ENCODE results near the gene NIN. TPM values are rescaled to one million over a fixed set of nuclear protein-coding genes. Genes with fewer than 3 reads are reported as not detected.

The NIN gene, protein sequence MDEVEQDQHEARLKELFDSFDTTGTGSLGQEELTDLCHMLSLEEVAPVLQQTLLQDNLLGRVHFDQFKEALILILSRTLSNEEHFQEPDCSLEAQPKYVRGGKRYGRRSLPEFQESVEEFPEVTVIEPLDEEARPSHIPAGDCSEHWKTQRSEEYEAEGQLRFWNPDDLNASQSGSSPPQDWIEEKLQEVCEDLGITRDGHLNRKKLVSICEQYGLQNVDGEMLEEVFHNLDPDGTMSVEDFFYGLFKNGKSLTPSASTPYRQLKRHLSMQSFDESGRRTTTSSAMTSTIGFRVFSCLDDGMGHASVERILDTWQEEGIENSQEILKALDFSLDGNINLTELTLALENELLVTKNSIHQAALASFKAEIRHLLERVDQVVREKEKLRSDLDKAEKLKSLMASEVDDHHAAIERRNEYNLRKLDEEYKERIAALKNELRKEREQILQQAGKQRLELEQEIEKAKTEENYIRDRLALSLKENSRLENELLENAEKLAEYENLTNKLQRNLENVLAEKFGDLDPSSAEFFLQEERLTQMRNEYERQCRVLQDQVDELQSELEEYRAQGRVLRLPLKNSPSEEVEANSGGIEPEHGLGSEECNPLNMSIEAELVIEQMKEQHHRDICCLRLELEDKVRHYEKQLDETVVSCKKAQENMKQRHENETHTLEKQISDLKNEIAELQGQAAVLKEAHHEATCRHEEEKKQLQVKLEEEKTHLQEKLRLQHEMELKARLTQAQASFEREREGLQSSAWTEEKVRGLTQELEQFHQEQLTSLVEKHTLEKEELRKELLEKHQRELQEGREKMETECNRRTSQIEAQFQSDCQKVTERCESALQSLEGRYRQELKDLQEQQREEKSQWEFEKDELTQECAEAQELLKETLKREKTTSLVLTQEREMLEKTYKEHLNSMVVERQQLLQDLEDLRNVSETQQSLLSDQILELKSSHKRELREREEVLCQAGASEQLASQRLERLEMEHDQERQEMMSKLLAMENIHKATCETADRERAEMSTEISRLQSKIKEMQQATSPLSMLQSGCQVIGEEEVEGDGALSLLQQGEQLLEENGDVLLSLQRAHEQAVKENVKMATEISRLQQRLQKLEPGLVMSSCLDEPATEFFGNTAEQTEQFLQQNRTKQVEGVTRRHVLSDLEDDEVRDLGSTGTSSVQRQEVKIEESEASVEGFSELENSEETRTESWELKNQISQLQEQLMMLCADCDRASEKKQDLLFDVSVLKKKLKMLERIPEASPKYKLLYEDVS (N-terminal part only)
- total RNA-seq = 29.6 and 43.5 TPM in 2 replicates

GRCh38 chr14:50830932-50831725, at the start of gene NIN:
NIN (minus strand) TSS chr14:50831162; CDS start chr14:50822056, 9,106 bp downstream.

DNA sequence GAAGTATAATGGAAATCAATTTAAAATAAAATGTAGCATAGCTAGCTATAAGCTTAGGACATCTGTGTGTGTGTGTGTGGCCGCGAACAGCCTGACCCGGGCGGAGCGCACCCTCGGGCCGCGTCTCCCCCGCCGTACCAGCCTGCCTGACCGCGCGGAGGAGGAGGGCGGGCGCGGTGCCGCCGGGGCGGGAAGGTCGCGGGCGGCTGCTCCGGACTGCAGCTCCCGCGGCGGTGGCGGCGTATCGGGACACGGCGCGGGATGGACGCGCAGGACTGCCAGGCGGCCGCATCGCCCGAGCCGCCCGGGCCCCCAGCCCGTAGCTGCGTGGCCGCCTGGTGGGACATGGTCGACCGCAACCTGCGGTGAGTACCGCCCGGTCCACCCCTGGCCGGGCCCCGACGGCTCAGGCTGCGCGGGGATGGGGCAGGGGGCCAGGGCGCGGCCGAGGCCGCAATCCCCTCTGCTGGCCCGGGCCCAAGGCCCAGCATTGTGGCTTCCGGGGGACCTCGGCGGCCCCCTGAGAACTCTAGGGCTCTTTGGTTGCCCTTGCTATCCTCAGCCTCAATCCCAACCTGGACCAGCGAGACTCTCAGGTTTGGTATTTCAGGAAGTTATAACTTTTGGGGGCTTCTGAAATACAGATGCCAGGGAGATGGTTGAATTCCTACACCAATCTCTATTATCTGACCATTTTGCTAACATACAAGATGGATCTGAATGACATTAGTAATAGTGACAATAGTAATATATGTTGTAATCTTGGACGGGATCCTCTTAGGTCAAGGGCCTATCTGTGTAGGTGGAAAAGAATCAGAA, 41.2 kb upstream of the NIN start, which contains the start of gene ABHD12B:
ABHD12B (plus strand) TSS at position 140 of the 819 bp plus-strand sequence; CDS start at position 262, 122 bp downstream.

Other genes with a start within 250 kb of the NIN start
- gene SAV1, start 162.9 kb downstream of the NIN start, total RNA-seq = 50.0 and 60.9 TPM in 2 replicates
- gene ABHD12B, start 40.9 kb upstream of the NIN start, total RNA-seq = not detected in 2 replicates
- 63.3 and 90.3 TPM in 2 replicates for gene PYGL, start 113.3 kb upstream of the NIN start, total RNA-seq